PC-3 (cell line): ENCODE results near the gene PHYKPL.

Source experiments
- CTCF ChIP-seq: fragments of 300-600 bp; sonication (generic); conservative IDR thresholded peaks from 2 replicates; pipeline ENCODE4 v1.5.1; 2017; ENCODE audit warnings: antibody characterized with exemption, low read depth, mild to moderate bottlenecking, low read length
- EZH2 ChIP-seq: fragments of 300-600 bp; sonication (generic); IDR thresholded peaks from one replicate; pipeline ENCODE4 v1.6.1; 2017; ENCODE audit warnings: antibody characterized with exemption, mild to moderate bottlenecking, low read length; ENCODE audit not compliant: unreplicated experiment

- TF ChIP-seq CTCF (no peak), EZH2 (no peak)
These were observed 40.0 kb upstream of the PHYKPL start for GRCh38 chr5:178272591-178272990.
